Measurements from ENCODE around the gene ARHGAP33.
A peak's percentile ranks its signal among the peaks of the same experiment; 100 is the strongest.

The ARHGAP33 gene

GRCh38 chr19:35775298-35776101 is at the start of gene ARHGAP33:
ARHGAP33 (plus strand) TSS chr19:35775564; CDS start chr19:35775659, 95 bp downstream.
- peak; percentile 97 for DNase-seq (ENCODE audit: low read depth)

DNA sequence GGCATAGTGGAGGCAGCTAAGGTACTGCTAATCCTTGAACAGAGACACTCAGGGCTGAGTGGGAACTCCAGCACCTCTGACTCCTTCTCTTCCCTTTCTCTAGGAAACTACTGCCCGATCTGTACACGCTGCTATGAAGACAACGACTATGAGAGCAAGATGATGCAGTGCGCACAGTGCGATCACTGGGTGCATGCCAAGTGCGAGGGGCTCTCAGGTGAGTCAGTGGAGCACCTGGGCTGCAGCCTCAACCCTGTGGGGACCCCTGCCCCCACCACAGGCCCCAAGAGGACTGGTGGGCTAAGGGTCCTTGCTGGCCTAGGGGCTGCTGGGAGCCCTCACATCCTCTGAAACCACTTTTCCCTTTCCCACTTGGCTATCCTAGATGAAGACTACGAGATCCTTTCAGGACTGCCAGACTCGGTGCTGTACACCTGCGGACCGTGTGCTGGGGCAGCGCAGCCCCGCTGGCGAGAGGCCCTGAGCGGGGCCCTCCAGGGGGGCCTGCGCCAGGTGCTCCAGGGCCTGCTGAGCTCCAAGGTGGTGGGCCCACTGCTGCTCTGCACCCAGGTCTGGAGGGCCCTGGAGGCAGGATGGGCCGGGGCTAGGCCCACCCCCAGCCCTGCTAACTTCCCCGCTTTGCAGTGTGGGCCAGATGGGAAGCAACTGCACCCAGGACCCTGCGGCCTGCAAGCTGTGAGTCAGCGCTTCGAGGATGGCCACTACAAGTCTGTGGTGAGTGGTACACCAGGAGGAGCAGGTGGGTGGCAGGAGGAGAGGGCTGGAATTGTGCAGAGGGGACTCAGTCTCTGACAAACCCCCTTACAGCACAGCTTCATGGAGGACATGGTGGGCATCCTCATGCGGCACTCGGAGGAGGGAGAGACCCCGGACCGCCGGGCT is 48.1 kb upstream of the ARHGAP33 start:
- DNase-seq (ENCODE audit: low read depth): no peak

- DNase-seq (ENCODE audit: low read depth): no peak
These were observed 47.2 kb upstream of the ARHGAP33 start for GRCh38 chr19:35727956-35728706.

GRCh38 chr19:35729021-35729420 is 46.3 kb upstream of the ARHGAP33 start:
- no peak for DNase-seq (ENCODE audit: low read depth)

- no peak for DNase-seq (ENCODE audit: low read depth)
These were observed 45.6 kb upstream of the ARHGAP33 start for GRCh38 chr19:35729763-35730162.

DNA sequence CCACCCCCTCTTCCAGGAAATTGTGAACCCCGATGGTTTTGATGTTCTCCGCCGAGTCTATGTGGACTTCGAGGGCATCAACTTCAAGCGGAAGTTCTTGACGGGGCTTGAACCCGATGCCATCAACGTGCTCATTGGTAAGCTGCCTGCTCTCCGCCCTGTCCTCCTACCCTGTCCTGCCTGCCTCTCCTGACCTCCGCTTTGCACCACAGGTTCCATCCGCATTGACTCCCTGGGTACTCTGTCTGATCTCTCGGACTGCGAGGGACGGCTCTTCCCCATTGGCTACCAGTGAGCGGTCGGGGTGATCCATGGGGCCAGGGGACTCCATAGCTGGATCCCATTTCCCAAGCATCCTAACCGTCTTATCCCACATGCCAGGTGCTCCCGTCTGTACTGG is 45.0 kb upstream of the ARHGAP33 start:
- DNase-seq (ENCODE audit: low read depth): no peak

- DNase-seq (ENCODE audit: low read depth): no peak
These were observed 44.0 kb upstream of the ARHGAP33 start for GRCh38 chr19:35731353-35731752.

DNA sequence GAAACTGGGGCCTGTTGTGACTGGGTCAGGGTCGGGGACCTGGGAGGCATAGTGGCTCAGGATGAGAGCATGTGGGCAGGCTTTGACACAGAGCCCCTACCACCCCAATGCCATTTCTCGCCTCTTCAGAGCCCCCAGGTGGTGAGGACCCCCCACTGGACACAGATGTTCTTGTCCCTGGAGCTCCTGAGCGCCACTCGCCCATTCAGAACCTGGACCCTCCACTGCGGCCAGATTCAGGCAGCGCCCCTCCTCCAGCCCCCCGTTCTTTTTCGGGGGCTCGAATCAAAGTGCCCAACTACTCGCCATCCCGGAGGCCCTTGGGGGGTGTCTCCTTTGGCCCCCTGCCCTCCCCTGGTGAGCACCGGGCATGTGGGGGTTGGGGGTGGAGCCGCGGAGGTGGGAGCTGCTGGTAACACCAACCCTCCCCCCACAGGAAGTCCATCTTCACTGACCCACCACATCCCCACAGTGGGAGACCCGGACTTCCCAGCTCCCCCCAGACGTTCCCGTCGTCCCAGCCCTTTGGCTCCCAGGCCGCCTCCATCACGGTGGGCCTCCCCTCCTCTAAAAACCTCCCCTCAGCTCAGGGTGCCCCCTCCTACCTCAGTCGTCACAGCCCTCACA is 43.5 kb upstream of the ARHGAP33 start:
- no peak for DNase-seq (ENCODE audit: low read depth)

DNA sequence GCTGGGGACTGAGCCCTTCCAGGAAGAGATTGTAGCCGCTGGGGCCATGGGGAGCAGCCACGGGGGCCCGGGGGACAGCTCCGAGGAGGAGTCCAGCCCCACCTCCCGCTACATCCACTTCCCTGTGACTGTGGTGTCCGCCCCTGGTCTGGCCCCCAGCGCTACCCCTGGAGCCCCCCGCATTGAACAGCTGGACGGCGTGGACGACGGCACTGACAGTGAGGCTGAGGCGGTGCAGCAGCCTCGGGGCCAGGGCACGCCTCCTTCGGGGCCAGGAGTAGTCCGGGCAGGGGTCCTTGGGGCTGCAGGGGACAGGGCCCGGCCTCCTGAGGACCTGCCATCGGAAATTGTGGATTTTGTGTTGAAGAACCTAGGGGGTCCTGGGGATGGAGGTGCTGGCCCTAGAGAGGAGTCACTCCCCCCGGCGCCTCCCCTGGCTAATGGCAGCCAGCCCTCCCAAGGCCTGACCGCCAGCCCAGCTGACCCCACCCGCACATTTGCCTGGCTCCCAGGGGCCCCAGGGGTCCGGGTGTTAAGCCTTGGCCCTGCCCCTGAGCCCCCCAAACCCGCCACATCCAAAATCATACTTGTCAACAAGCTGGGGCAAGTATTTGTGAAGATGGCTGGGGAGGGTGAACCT is 42.7 kb upstream of the ARHGAP33 start:
- DNase-seq (ENCODE audit: low read depth): no peak

DNA sequence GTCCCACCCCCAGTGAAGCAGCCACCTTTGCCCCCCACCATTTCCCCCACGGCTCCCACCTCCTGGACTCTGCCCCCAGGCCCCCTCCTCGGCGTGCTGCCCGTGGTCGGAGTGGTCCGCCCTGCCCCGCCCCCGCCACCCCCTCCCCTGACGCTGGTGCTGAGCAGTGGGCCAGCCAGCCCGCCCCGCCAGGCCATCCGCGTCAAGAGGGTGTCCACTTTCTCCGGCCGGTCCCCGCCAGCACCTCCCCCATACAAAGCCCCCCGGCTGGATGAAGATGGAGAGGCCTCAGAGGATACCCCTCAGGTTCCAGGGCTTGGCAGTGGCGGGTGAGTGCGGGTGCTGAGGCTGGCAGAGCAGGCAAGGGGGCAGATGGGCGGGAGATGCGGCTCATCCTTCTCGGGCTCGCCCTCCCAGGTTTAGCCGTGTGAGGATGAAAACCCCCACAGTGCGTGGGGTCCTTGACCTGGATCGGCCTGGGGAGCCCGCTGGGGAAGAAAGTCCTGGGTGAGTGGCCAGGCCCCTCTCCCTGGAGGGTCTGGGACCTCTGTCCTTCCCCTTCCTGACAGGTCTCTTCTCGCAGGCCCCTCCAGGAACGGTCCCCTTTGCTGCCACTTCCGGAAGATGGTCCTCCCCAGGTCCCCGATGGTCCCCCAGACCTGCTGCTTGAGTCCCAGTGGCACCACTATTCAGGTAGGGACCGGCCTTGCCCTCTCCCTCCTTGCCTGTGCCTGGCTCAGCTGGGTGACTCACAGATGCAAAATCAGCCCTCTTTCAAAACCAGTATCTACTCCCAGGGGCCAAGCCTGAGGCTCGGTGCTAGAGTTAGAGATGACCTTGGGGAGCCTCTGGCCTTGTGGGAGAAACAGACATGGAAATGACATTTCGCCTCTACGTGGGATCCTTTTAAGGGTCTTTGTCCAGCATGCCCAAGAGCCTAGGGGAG is 41.9 kb upstream of the ARHGAP33 start:
- no peak for DNase-seq (ENCODE audit: low read depth)

GRCh38 chr19:35734273-35734672 is 41.1 kb upstream of the ARHGAP33 start:
- DNase-seq (ENCODE audit: low read depth): no peak

DNA sequence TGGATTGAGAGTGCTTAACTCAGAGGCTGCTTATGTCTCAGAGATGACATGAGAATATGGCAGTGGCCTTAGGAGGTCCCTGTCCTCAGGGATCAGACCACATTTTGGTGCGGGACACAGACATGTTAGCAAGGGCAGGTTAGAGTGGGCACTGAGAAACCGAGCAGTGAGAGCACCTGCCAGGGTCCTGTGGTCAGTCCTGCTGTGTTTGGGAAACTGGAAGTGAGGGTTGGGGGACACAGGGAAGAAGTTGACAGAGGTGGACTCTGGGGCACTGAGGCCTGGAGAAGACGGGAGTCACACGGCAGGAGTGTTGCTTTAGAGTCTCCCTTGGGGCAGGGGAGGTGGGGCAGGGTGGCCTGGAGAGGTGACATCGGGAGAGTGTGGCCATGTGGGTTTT is 40.5 kb upstream of the ARHGAP33 start:
- no peak for DNase-seq (ENCODE audit: low read depth)

DNA sequence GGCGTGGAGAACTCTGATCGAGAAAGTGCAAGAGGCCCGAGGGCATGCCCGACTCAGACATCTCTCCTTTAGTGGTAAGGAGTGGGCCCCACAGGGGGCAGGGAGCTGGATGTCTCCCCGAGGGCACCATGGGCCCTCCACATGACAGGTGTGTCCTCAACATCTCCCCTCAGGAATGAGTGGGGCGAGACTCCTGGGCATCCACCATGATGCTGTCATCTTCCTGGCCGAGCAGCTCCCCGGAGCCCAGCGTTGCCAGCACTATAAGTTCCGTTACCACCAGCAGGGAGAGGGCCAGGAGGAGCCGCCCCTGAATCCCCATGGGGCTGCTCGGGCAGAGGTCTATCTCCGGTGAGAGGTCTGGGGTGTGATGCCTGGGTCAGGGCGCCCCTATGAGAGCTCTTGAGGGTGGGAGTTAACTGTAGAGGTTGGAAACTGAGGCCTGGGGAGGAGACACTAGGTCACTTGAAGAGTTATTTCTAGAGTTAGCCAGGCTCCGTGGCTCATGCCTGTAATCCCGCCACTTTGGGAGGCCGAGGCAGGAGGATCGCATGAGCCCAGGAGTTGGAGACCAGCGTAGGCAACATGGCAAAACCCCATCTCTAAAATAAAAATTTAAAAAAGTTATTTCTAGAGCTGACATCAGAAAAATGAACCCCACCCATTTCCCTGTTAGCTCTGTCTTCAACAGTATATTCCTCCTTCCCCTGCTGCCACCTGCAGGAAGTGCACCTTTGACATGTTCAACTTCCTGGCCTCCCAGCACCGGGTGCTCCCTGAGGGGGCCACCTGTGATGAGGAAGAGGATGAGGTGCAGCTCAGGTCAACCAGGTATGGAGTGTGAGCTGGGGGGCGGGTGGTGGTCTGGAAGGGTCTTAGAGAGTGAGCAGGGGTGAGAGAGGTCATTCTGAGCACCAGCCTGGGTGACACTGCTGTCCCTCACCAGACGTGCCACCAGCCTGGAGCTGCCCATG is 38.2 kb upstream of the ARHGAP33 start:
- DNase-seq (ENCODE audit: low read depth): no peak

DNA sequence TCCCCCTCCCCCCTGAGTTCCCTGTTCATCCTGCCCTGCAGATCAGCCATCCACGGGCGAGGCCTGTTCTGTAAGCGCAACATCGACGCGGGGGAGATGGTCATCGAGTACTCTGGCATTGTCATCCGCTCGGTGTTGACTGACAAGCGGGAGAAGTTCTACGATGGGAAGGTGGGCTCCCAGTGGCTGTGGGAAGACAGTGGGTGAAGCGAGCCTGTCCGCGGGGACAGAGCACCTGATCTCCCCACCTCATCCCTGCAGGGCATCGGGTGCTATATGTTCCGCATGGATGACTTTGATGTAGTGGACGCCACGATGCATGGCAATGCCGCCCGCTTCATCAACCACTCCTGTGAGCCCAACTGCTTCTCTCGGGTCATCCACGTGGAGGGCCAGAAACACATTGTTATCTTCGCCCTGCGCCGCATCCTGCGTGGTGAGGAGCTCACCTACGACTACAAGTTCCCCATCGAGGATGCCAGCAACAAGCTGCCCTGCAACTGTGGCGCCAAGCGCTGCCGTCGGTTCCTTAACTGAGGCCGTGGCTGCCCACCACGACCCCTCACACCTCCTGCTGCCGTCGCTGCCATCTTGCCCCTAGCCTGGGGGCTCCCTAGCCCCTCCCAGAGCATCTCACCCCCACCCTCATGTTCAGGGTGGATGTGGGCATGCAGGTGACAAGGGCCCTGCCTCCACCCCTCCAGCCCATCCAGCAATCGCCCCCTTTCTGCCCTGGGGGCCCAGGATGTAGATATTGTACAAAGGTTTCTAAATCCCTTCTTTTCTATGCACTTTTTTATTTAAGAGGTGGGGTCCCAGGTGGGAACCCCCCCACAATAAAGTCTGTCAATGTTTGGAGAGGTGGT is 37.1 kb upstream of the ARHGAP33 start:
- DNase-seq (ENCODE audit: low read depth): no peak

GRCh38 chr19:35738887-35739229 is 36.5 kb upstream of the ARHGAP33 start:
- no peak for DNase-seq (ENCODE audit: low read depth)

GRCh38 chr19:35739275-35740107 is 35.9 kb upstream of the ARHGAP33 start:
- DNase-seq (ENCODE audit: low read depth): no peak

DNA sequence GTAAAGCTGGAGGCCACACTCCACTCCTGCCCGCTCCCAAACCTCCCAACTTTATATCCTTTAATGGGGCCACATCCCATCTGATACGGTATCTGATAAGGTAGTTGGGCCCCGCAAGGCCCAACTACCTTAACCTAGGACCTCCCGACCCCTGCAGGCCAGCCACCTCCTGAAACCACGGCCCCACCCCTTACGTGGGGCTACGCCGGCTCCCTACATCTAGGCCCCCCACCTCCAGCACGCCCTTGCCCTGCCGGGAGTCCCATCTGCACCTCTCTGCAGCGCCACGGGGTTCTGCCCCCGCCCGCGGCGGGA is 35.3 kb upstream of the ARHGAP33 start:
- DNase-seq (ENCODE audit: low read depth): no peak

Data from EH (cell line).